Testis (tissue), 2 donors: ENCODE data around the gene GPR101.

Experiments used
- CTCF ChIP-seq, 3 experiments: fragments of 450-650 bp in 2 of 3; fragments of 200-600 bp in 1 of 3; sonication (generic) in 1 of 3; IDR thresholded peaks; one replicate each; pipeline ENCODE4 v1.5.1; 2016 to 2019; ENCODE audit warnings: antibody characterized with exemption in 3 of 3, mild to moderate bottlenecking in 2 of 3, moderate library complexity in 1 of 3
- POLR2A ChIP-seq: fragments of 450-650 bp; IDR thresholded peaks from one replicate; pipeline ENCODE4 v1.6.1; 2017; ENCODE audit warnings: antibody characterized with exemption, mild to moderate bottlenecking, moderate library complexity

GRCh38 chrX:137041329-137041728 lies 7.5 kb upstream of the GPR101 start:
- TF ChIP-seq CTCF (IDR thresholded peaks at IDR 0.05) (no peak), POLR2A (no peak)
